ENCODE measurements around the gene TRMT112. TPM values are rescaled to one million over a fixed set of nuclear protein-coding genes. Genes with fewer than 3 reads are reported as not detected.

Gene TRMT112
- 167 TPM for polyA plus RNA-seq
- long read RNA-seq, donor 1, transcript TRMT112-206 (4 exons, 1,106 nt): major isoform, 77 of 338 reads
- long read RNA-seq, donor 1, transcript TRMT112-203 (3 exons, 823 nt): minor isoform, 6 of 338 reads
- long read RNA-seq, donor 1, partial matches to known transcripts: 107 of 338 reads
- long read RNA-seq, donor 1, other reads (novel, unspliced or antisense): 144 of 338 reads
- long read RNA-seq, donor 2, transcript TRMT112-204 (2 exons, 559 nt): minor isoform, 12 of 1,023 reads
- long read RNA-seq, donor 2, transcript TRMT112-206 (4 exons, 1,106 nt): major isoform, 141 of 1,023 reads
- long read RNA-seq, donor 2, transcript TRMT112-203 (3 exons, 823 nt): minor isoform, 11 of 1,023 reads
- long read RNA-seq, donor 2, partial matches to known transcripts: 784 of 1,023 reads
- long read RNA-seq, donor 2, other reads (novel, unspliced or antisense): 67 of 1,023 reads
- long read RNA-seq, donor 3: 0 reads
- long read RNA-seq, donor 4, transcript TRMT112-206 (4 exons, 1,106 nt): major isoform, 13 of 19 reads
- long read RNA-seq, donor 4, partial matches to known transcripts: 0 of 19 reads
- long read RNA-seq, donor 4, other reads (novel, unspliced or antisense): 0 of 19 reads
- long read RNA-seq, donor 5, transcript TRMT112-206 (4 exons, 1,106 nt): major isoform, 68 of 73 reads
- long read RNA-seq, donor 5, partial matches to known transcripts: 0 of 73 reads
- long read RNA-seq, donor 5, other reads (novel, unspliced or antisense): 0 of 73 reads
- long read RNA-seq, donor 6, transcript TRMT112-206 (4 exons, 1,106 nt): major isoform, 98 of 654 reads
- long read RNA-seq, donor 6, transcript TRMT112-204 (2 exons, 559 nt): minor isoform, 6 of 654 reads
- long read RNA-seq, donor 6, transcript TRMT112-203 (3 exons, 823 nt): minor isoform, 12 of 654 reads
- long read RNA-seq, donor 6, transcript TRMT112-205 (3 exons, 659 nt): minor isoform, 6 of 654 reads
- long read RNA-seq, donor 6, partial matches to known transcripts: 158 of 654 reads
- long read RNA-seq, donor 6, other reads (novel, unspliced or antisense): 372 of 654 reads
- long read RNA-seq, donor 7, transcript TRMT112-203 (3 exons, 823 nt): minor isoform, 6 of 304 reads
- long read RNA-seq, donor 7, transcript TRMT112-206 (4 exons, 1,106 nt): major isoform, 65 of 304 reads
- long read RNA-seq, donor 7, partial matches to known transcripts: 200 of 304 reads
- long read RNA-seq, donor 7, other reads (novel, unspliced or antisense): 24 of 304 reads
- long read RNA-seq, donor 8, transcript TRMT112-204 (2 exons, 559 nt): minor isoform, 8 of 850 reads
- long read RNA-seq, donor 8, transcript TRMT112-203 (3 exons, 823 nt): minor isoform, 13 of 850 reads
- long read RNA-seq, donor 8, transcript TRMT112-206 (4 exons, 1,106 nt): major isoform, 200 of 850 reads
- long read RNA-seq, donor 8, partial matches to known transcripts: 215 of 850 reads
- long read RNA-seq, donor 8, other reads (novel, unspliced or antisense): 405 of 850 reads
- long read RNA-seq, donor 9, transcript TRMT112-205 (3 exons, 659 nt): minor isoform, 8 of 210 reads
- long read RNA-seq, donor 9, transcript TRMT112-203 (3 exons, 823 nt): minor isoform, 15 of 210 reads
- long read RNA-seq, donor 9, transcript TRMT112-206 (4 exons, 1,106 nt): major isoform, 176 of 210 reads
- long read RNA-seq, donor 9, transcript TRMT112-204 (2 exons, 559 nt): minor isoform, 8 of 210 reads
- long read RNA-seq, donor 9, partial matches to known transcripts: 0 of 210 reads
- long read RNA-seq, donor 9, other reads (novel, unspliced or antisense): 0 of 210 reads
- long read RNA-seq, donor 10, transcript TRMT112-206 (4 exons, 1,106 nt): major isoform, 144 of 722 reads
- long read RNA-seq, donor 10, transcript TRMT112-203 (3 exons, 823 nt): minor isoform, 15 of 722 reads
- long read RNA-seq, donor 10, transcript TRMT112-204 (2 exons, 559 nt): minor isoform, 6 of 722 reads
- long read RNA-seq, donor 10, partial matches to known transcripts: 133 of 722 reads
- long read RNA-seq, donor 10, other reads (novel, unspliced or antisense): 417 of 722 reads
- long read RNA-seq, donor 11, transcript TRMT112-206 (4 exons, 1,106 nt): major isoform, 78 of 180 reads
- long read RNA-seq, donor 11, transcript TRMT112-204 (2 exons, 559 nt): minor isoform, 6 of 180 reads
- long read RNA-seq, donor 11, transcript TRMT112-203 (3 exons, 823 nt): minor isoform, 6 of 180 reads
- long read RNA-seq, donor 11, partial matches to known transcripts: 81 of 180 reads
- long read RNA-seq, donor 11, other reads (novel, unspliced or antisense): 6 of 180 reads

GRCh38 chr11:64317325-64317960, at the start of gene TRMT112:
Gene TRMT112 (minus strand): TSS chr11:64317559. CDS start chr11:64317526, 33 bp downstream.
- peaks cover 43% of the 10 kb centered on the region for H3K4me1 ChIP-seq (ENCODE audit: control insufficient read depth, insufficient read depth, low read length)
- peaks cover 46% of the 10 kb centered on the region for H3K36me3 ChIP-seq (ENCODE audit: control insufficient read depth, insufficient read depth, low read length)
- H3K9me3 ChIP-seq (ENCODE audit: control insufficient read depth, low read depth, low read length): no peaks in the 10 kb centered on the region
- DNase-seq: peak; percentile 98 to 99
- no CpG with 5 or more reads among the region's 43 CpGs for WGBS (ENCODE audit: insufficient coverage, low lambda C conversion rate)
- H3K4me3 ChIP-seq (ENCODE audit: low read length): peak within 1 kb of the TSS; percentile 91
- H3K27me3 ChIP-seq (ENCODE audit: control insufficient read depth, insufficient read depth, low read length): no peaks in the 10 kb centered on the region
- H3K27ac ChIP-seq (ENCODE audit: low read length): peak within 1 kb of the TSS; percentile 96

GRCh38 chr11:64366751-64367150, 49.4 kb upstream of the TRMT112 start:
- no peaks in the 10 kb centered on the region for H3K27me3 ChIP-seq (ENCODE audit: control insufficient read depth, insufficient read depth, low read length)
- no peak for DNase-seq
- no peak overlapping the region for H3K4me3 ChIP-seq (ENCODE audit: low read length)
- no CpG with 5 or more reads among the region's 1 CpG for WGBS (ENCODE audit: insufficient coverage, low lambda C conversion rate)
- peaks cover 61% of the 10 kb centered on the region for H3K36me3 ChIP-seq (ENCODE audit: control insufficient read depth, insufficient read depth, low read length)
- H3K27ac ChIP-seq (ENCODE audit: low read length): no peak overlapping the region
- no peaks in the 10 kb centered on the region for H3K4me1 ChIP-seq (ENCODE audit: control insufficient read depth, insufficient read depth, low read length)
- peaks cover 18% of the 10 kb centered on the region for H3K9me3 ChIP-seq (ENCODE audit: control insufficient read depth, low read depth, low read length)

GRCh38 chr11:64364911-64365310, 47.6 kb upstream of the TRMT112 start:
- H3K36me3 ChIP-seq (ENCODE audit: control insufficient read depth, insufficient read depth, low read length): peaks cover 66% of the 10 kb centered on the region

GRCh38 chr11:64364435-64364834, 47.1 kb upstream of the TRMT112 start:
- no peaks in the 10 kb centered on the region for H3K27me3 ChIP-seq (ENCODE audit: control insufficient read depth, insufficient read depth, low read length)
- peaks cover 8% of the 10 kb centered on the region for H3K9me3 ChIP-seq (ENCODE audit: control insufficient read depth, low read depth, low read length)
- peaks cover 61% of the 10 kb centered on the region for H3K36me3 ChIP-seq (ENCODE audit: control insufficient read depth, insufficient read depth, low read length)
- no peak overlapping the region for H3K27ac ChIP-seq (ENCODE audit: low read length)
- WGBS (ENCODE audit: insufficient coverage, low lambda C conversion rate): no CpG with 5 or more reads among the region's 6 CpGs
- no peak for DNase-seq
- H3K4me3 ChIP-seq (ENCODE audit: low read length): no peak overlapping the region
- peaks cover 8% of the 10 kb centered on the region for H3K4me1 ChIP-seq (ENCODE audit: control insufficient read depth, insufficient read depth, low read length)

More at GRCh38 chr11:64364911-64365310, 47.6 kb upstream of the TRMT112 start:
- H3K27me3 ChIP-seq (ENCODE audit: control insufficient read depth, insufficient read depth, low read length): no peaks in the 10 kb centered on the region
- no CpG with 5 or more reads among the region's 4 CpGs for WGBS (ENCODE audit: insufficient coverage, low lambda C conversion rate)
- no peak overlapping the region for H3K27ac ChIP-seq (ENCODE audit: low read length)
- DNase-seq: no peak
- H3K9me3 ChIP-seq (ENCODE audit: control insufficient read depth, low read depth, low read length): peaks cover 13% of the 10 kb centered on the region
- H3K4me3 ChIP-seq (ENCODE audit: low read length): no peak overlapping the region
- peaks cover 4% of the 10 kb centered on the region for H3K4me1 ChIP-seq (ENCODE audit: control insufficient read depth, insufficient read depth, low read length)

- DNase-seq: no peak
- Histone ChIP-seq H3K27me3 (ENCODE audit: control insufficient read depth, insufficient read depth, low read length) (no peaks in the 10 kb centered on the region), H3K36me3 (ENCODE audit: control insufficient read depth, insufficient read depth, low read length) (peaks cover 52% of the 10 kb centered on the region), H3K9me3 (ENCODE audit: control insufficient read depth, low read depth, low read length) (no peaks in the 10 kb centered on the region), H3K27ac (ENCODE audit: low read length) (no peak overlapping the region), H3K4me1 (ENCODE audit: control insufficient read depth, insufficient read depth, low read length) (peaks cover 24% of the 10 kb centered on the region), H3K4me3 (ENCODE audit: low read length) (no peak overlapping the region)
- WGBS (ENCODE audit: insufficient coverage, low lambda C conversion rate): no CpG with 5 or more reads among the region's 10 CpGs
Measured at GRCh38 chr11:64362339-64362738, 45.0 kb upstream of the TRMT112 start.

- H3K9me3 ChIP-seq (ENCODE audit: control insufficient read depth, low read depth, low read length): no peaks in the 10 kb centered on the region
- peaks cover 28% of the 10 kb centered on the region for H3K4me1 ChIP-seq (ENCODE audit: control insufficient read depth, insufficient read depth, low read length)
- H3K27ac ChIP-seq (ENCODE audit: low read length): no peak overlapping the region
- no peak overlapping the region for H3K4me3 ChIP-seq (ENCODE audit: low read length)
- H3K36me3 ChIP-seq (ENCODE audit: control insufficient read depth, insufficient read depth, low read length): peaks cover 50% of the 10 kb centered on the region
- H3K27me3 ChIP-seq (ENCODE audit: control insufficient read depth, insufficient read depth, low read length): no peaks in the 10 kb centered on the region
- DNase-seq: no peak
- no CpG with 5 or more reads among the region's 18 CpGs for WGBS (ENCODE audit: insufficient coverage, low lambda C conversion rate)
Measured at GRCh38 chr11:64361659-64362058, 44.3 kb upstream of the TRMT112 start.

- Histone ChIP-seq H3K9me3 (ENCODE audit: control insufficient read depth, low read depth, low read length) (no peaks in the 10 kb centered on the region), H3K36me3 (ENCODE audit: control insufficient read depth, insufficient read depth, low read length) (peaks cover 42% of the 10 kb centered on the region), H3K27ac (ENCODE audit: low read length) (no peak overlapping the region), H3K4me3 (ENCODE audit: low read length) (peak overlapping the region; percentile 77), H3K27me3 (ENCODE audit: control insufficient read depth, insufficient read depth, low read length) (no peaks in the 10 kb centered on the region), H3K4me1 (ENCODE audit: control insufficient read depth, insufficient read depth, low read length) (peaks cover 30% of the 10 kb centered on the region)
- DNase-seq: peak in 1 of 2 donors; percentile 34
- no CpG with 5 or more reads among the region's 13 CpGs for WGBS (ENCODE audit: insufficient coverage, low lambda C conversion rate)
Measured at GRCh38 chr11:64360448-64360921, 43.1 kb upstream of the TRMT112 start.

GRCh38 chr11:64359712-64360445, 42.5 kb upstream of the TRMT112 start:
- Histone ChIP-seq H3K36me3 (ENCODE audit: control insufficient read depth, insufficient read depth, low read length) (peaks cover 36% of the 10 kb centered on the region), H3K9me3 (ENCODE audit: control insufficient read depth, low read depth, low read length) (no peaks in the 10 kb centered on the region), H3K4me1 (ENCODE audit: control insufficient read depth, insufficient read depth, low read length) (peaks cover 36% of the 10 kb centered on the region), H3K27ac (ENCODE audit: low read length) (no peak overlapping the region), H3K27me3 (ENCODE audit: control insufficient read depth, insufficient read depth, low read length) (no peaks in the 10 kb centered on the region), H3K4me3 (ENCODE audit: low read length) (peak overlapping the region; percentile 77)
- WGBS (ENCODE audit: insufficient coverage, low lambda C conversion rate): no CpG with 5 or more reads among the region's 38 CpGs
- peak in 1 of 2 donors; percentile 45 for DNase-seq
